A549 (cell line): Measurements from ENCODE around the gene LCP1.

ENCODE experiments used
- EHMT2 ChIP-seq: fragments of 200-600 bp; sonication (generic); IDR thresholded peaks from 2 replicates; pipeline ENCODE4 v1.6.1; 2016; ENCODE audit warnings: antibody characterized with exemption, low read depth, mild to moderate bottlenecking, moderate library complexity
- FOSL2 ChIP-seq, 2 experiments: fragments of 450-650 bp in 1 of 2; fragments of >200 bp in 1 of 2; sonication (Bioruptor Twin) in 1 of 2; formaldehyde crosslinking; IDR thresholded peaks; 2 replicates each; pipeline versions ENCODE4 v1.5.0 to v1.6.1; 2016 to 2020; ENCODE audit warnings: mild to moderate bottlenecking in 1 of 2, moderate library complexity in 1 of 2
- POLR2A ChIP-seq: IDR thresholded peaks from 2 replicates; pipeline ENCODE4 v1.6.1; 2012; ENCODE audit warnings: mild to moderate bottlenecking, low read length
- TF ChIP-seq, protein P1 (sequence below): fragments of >200 bp; sonication (Bioruptor Twin); formaldehyde crosslinking; IDR thresholded peaks from 3 replicates; pipeline ENCODE4 v1.5.1; 2016
- TF ChIP-seq, protein P2 (sequence below): fragments of 200-600 bp; sonication (generic); IDR thresholded peaks from 2 replicates; pipeline ENCODE4 v1.6.1; 2016; ENCODE audit warnings: antibody characterized with exemption, mild to moderate bottlenecking, moderate library complexity

DNA sequence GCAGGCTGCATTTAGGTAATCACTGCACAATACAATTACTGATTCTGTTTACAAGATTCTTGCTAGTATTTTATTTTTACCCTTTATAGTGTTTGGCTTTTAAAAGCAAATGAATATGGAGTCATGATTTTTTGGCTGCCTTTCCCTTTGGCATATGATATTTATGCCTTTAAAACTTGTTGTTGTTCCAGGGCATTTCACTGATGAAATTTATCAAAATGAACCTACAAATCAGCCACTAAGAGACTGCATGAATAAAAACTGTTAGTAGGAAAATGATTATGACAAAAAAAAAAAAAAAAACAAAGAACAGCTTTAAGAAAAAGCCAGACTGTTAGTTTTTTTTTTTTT lies 79.7 kb downstream of the LCP1 start:
- TF ChIP-seq, protein P1, sequence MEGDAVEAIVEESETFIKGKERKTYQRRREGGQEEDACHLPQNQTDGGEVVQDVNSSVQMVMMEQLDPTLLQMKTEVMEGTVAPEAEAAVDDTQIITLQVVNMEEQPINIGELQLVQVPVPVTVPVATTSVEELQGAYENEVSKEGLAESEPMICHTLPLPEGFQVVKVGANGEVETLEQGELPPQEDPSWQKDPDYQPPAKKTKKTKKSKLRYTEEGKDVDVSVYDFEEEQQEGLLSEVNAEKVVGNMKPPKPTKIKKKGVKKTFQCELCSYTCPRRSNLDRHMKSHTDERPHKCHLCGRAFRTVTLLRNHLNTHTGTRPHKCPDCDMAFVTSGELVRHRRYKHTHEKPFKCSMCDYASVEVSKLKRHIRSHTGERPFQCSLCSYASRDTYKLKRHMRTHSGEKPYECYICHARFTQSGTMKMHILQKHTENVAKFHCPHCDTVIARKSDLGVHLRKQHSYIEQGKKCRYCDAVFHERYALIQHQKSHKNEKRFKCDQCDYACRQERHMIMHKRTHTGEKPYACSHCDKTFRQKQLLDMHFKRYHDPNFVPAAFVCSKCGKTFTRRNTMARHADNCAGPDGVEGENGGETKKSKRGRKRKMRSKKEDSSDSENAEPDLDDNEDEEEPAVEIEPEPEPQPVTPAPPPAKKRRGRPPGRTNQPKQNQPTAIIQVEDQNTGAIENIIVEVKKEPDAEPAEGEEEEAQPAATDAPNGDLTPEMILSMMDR, result no peak
- no peak for TF ChIP-seq POLR2A
- no peak for TF ChIP-seq EHMT2
- TF ChIP-seq, protein P2, sequence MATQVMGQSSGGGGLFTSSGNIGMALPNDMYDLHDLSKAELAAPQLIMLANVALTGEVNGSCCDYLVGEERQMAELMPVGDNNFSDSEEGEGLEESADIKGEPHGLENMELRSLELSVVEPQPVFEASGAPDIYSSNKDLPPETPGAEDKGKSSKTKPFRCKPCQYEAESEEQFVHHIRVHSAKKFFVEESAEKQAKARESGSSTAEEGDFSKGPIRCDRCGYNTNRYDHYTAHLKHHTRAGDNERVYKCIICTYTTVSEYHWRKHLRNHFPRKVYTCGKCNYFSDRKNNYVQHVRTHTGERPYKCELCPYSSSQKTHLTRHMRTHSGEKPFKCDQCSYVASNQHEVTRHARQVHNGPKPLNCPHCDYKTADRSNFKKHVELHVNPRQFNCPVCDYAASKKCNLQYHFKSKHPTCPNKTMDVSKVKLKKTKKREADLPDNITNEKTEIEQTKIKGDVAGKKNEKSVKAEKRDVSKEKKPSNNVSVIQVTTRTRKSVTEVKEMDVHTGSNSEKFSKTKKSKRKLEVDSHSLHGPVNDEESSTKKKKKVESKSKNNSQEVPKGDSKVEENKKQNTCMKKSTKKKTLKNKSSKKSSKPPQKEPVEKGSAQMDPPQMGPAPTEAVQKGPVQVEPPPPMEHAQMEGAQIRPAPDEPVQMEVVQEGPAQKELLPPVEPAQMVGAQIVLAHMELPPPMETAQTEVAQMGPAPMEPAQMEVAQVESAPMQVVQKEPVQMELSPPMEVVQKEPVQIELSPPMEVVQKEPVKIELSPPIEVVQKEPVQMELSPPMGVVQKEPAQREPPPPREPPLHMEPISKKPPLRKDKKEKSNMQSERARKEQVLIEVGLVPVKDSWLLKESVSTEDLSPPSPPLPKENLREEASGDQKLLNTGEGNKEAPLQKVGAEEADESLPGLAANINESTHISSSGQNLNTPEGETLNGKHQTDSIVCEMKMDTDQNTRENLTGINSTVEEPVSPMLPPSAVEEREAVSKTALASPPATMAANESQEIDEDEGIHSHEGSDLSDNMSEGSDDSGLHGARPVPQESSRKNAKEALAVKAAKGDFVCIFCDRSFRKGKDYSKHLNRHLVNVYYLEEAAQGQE, result no peak
- no peak for TF ChIP-seq FOSL2 (IDR thresholded peaks at IDR 0.05)
- no peak for TF ChIP-seq FOSL2 (CRISPR knock-in tag; IDR thresholded peaks at IDR 0.05)
